ENCODE results near the gene FSTL4. TPM values are rescaled to one million over a fixed set of nuclear protein-coding genes. Genes with fewer than 3 reads are reported as not detected.
"Not testable (repeated sequence)": the region's sequence is repeated elsewhere in the genome, so short reads cannot be mapped to it uniquely, and the experiment has no call there.

Gene FSTL4
- total RNA-seq, 1 experiment from 2014 or later: 2.7 TPM

DNA sequence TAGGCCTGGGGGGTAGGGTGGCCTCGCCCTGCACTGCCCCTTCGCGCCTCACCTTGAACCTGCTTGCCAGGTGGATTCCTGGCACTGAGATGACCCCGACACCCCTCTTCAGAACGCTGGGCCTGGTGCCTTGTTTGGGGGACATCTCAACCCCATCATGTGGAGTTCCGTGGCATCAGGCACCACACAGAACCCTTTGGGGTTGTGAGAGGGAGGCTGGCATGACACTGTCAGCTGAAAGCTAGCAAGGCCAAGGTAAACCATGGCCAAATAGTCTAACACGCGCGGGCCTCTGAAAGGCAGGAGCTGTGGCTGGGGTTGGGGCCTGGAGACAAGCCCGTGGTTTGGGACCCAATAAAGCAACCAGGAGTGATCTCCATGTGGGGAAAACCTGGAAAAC is 163.2 kb downstream of the FSTL4 start:
- no peaks in the 10 kb centered on the region for H3K27me3 ChIP-seq (replicated peaks; ENCODE audit: control insufficient read depth, insufficient read depth, low read length)
- no peak overlapping the region for H3K4me3 Mint-ChIP-seq (ENCODE audit: unreplicated experiment)
- no peak overlapping the region for H3K27ac Mint-ChIP-seq (ENCODE audit: unreplicated experiment)
- ChIA-PET CTCF (no interaction called here), POLR2A (no interaction called here)
- no peaks in the 10 kb centered on the region for H3K9me3 Mint-ChIP-seq (ENCODE audit: unreplicated experiment)
- peaks cover 4% of the 10 kb centered on the region for H3K27me3 Mint-ChIP-seq (ENCODE audit: insufficient read depth, unreplicated experiment)
- no peaks in the 10 kb centered on the region for H3K4me1 Mint-ChIP-seq (ENCODE audit: low read depth, unreplicated experiment)
- intact Hi-C loops (cut with micrococcal nuclease; ENCODE audit: unreplicated experiment): no loop called here
- no peaks in the 10 kb centered on the region for H3K36me3 Mint-ChIP-seq (ENCODE audit: insufficient read depth, unreplicated experiment)
- TF ChIP-seq, protein P1, sequence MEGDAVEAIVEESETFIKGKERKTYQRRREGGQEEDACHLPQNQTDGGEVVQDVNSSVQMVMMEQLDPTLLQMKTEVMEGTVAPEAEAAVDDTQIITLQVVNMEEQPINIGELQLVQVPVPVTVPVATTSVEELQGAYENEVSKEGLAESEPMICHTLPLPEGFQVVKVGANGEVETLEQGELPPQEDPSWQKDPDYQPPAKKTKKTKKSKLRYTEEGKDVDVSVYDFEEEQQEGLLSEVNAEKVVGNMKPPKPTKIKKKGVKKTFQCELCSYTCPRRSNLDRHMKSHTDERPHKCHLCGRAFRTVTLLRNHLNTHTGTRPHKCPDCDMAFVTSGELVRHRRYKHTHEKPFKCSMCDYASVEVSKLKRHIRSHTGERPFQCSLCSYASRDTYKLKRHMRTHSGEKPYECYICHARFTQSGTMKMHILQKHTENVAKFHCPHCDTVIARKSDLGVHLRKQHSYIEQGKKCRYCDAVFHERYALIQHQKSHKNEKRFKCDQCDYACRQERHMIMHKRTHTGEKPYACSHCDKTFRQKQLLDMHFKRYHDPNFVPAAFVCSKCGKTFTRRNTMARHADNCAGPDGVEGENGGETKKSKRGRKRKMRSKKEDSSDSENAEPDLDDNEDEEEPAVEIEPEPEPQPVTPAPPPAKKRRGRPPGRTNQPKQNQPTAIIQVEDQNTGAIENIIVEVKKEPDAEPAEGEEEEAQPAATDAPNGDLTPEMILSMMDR (IDR thresholded peaks at IDR 0.05; ENCODE audit: insufficient read depth in 1 of 2, low read depth in 1 of 2, low read length in 1 of 2, severe bottlenecking in 1 of 2, unreplicated experiment in 1 of 2): no peak
- no peak for DNase-seq
- H3K4me1 ChIP-seq: no peaks in the 10 kb centered on the region
- no peaks in the 10 kb centered on the region for H3K36me3 ChIP-seq (ENCODE audit: control insufficient read depth, insufficient read depth, low read length)
- H3K4me3 ChIP-seq (ENCODE audit: low read depth, low read length): no peak overlapping the region
- no peaks in the 10 kb centered on the region for H3K9me3 ChIP-seq
- no TSS peak for BruUV-seq (replicated peaks)

DNA sequence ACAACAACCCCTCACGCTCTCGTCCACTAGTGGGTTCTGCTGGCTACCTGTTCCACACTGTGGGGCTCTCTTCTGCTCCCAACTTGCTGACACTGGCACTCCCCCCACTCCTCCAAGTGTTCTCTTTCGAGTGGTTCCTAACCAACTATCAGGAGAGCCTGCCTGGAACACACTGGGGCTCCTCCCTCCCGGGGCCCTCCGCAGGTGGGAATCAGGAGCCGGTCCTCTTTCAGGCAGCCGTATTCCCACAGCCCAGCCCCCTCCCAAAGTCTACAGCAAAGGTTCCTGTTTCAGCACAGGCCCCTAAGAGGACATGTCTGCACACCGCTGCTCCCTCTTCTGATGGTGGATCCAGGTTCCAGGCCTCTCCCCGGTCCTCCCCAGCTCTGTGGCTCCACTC is 165.9 kb downstream of the FSTL4 start:
- H3K36me3 ChIP-seq (ENCODE audit: control insufficient read depth, insufficient read depth, low read length): no peaks in the 10 kb centered on the region
- Mint-ChIP-seq H3K9me3 (ENCODE audit: unreplicated experiment) (no peaks in the 10 kb centered on the region), H3K4me1 (ENCODE audit: low read depth, unreplicated experiment) (no peaks in the 10 kb centered on the region), H3K27me3 (ENCODE audit: insufficient read depth, unreplicated experiment) (peaks cover 4% of the 10 kb centered on the region), H3K27ac (ENCODE audit: unreplicated experiment) (no peak overlapping the region), H3K4me3 (ENCODE audit: unreplicated experiment) (no peak overlapping the region), H3K36me3 (ENCODE audit: insufficient read depth, unreplicated experiment) (no peaks in the 10 kb centered on the region)
- H3K27me3 ChIP-seq (replicated peaks; ENCODE audit: control insufficient read depth, insufficient read depth, low read length): no peaks in the 10 kb centered on the region; the same call in 1 of the 2 replicates
- peak in 1 of 2 experiments; percentile 25 for DNase-seq
- ChIA-PET POLR2A (no interaction called here), CTCF (no interaction called here)
- no peaks in the 10 kb centered on the region for H3K4me1 ChIP-seq
- no peak overlapping the region for H3K4me3 ChIP-seq (ENCODE audit: low read depth, low read length)
- intact Hi-C loops (cut with micrococcal nuclease; ENCODE audit: unreplicated experiment): no loop called here
- TF ChIP-seq, protein P1 (IDR thresholded peaks at IDR 0.05; ENCODE audit: insufficient read depth in 1 of 2, low read depth in 1 of 2, low read length in 1 of 2, severe bottlenecking in 1 of 2, unreplicated experiment in 1 of 2): no peak
- no peaks in the 10 kb centered on the region for H3K9me3 ChIP-seq
- no TSS peak for BruUV-seq (replicated peaks)

DNA sequence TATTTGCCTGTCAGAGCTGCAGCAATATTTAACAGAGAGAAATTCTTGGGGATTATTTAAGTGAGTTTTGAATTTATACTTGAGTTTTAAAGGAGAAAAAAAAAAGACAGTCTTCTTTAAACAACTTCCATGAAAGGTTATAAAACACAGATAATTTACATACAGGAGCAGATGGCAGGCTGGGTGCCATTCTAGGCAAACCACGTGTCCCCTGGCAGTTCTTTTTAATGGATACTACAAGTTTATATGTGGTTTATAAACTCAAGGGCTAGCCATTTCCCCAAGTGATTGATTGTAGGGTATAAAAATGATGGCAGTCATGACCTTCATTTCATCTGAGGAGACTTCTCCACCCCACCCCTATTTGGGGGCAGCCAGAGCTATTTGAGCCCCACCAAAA is 166.6 kb downstream of the FSTL4 start:
- ChIA-PET CTCF (no interaction called here), POLR2A (no interaction called here)
- Histone ChIP-seq H3K4me1 (no peaks in the 10 kb centered on the region), H3K9me3 (no peaks in the 10 kb centered on the region), H3K27me3 (replicated peaks; ENCODE audit: control insufficient read depth, insufficient read depth, low read length) (no peaks in the 10 kb centered on the region; the same call in 1 of the 2 replicates), H3K4me3 (ENCODE audit: low read depth, low read length) (no peak overlapping the region), H3K36me3 (ENCODE audit: control insufficient read depth, insufficient read depth, low read length) (no peaks in the 10 kb centered on the region)
- DNase-seq: no peak
- intact Hi-C loops (cut with micrococcal nuclease; ENCODE audit: unreplicated experiment): no loop called here
- TF ChIP-seq, protein P1 (IDR thresholded peaks at IDR 0.05; ENCODE audit: insufficient read depth in 1 of 2, low read depth in 1 of 2, low read length in 1 of 2, severe bottlenecking in 1 of 2, unreplicated experiment in 1 of 2): no peak
- Mint-ChIP-seq H3K4me1 (ENCODE audit: low read depth, unreplicated experiment) (no peaks in the 10 kb centered on the region), H3K27ac (ENCODE audit: unreplicated experiment) (no peak overlapping the region), H3K27me3 (ENCODE audit: insufficient read depth, unreplicated experiment) (peaks cover 4% of the 10 kb centered on the region), H3K36me3 (ENCODE audit: insufficient read depth, unreplicated experiment) (no peaks in the 10 kb centered on the region), H3K4me3 (ENCODE audit: unreplicated experiment) (no peak overlapping the region), H3K9me3 (ENCODE audit: unreplicated experiment) (no peaks in the 10 kb centered on the region)
- BruUV-seq (replicated peaks): no TSS peak

DNA sequence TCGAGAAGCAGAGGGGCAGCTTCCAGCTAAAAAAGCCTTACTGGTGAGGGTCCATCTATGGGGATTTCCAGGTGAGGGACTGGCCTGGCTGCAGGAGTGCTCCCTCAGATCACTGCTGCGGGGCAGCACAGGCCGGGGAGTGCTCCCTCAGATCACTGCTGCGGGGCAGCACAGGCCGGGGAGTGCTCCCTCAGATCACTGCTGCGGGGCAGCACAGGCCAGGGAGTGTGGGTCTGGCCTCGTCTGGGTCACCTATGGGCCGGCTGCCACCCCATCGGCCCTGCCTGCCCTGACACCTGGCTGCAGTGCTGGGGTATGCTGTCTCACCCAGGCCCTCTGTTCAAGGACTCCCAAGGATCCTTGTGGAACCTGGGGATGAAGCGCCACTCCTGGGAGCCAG is 167.1 kb downstream of the FSTL4 start:
- H3K9me3 ChIP-seq; BruUV-seq (replicated peaks); H3K36me3 Mint-ChIP-seq (ENCODE audit: insufficient read depth, unreplicated experiment); H3K27ac Mint-ChIP-seq (ENCODE audit: unreplicated experiment); H3K27me3 Mint-ChIP-seq (ENCODE audit: insufficient read depth, unreplicated experiment); H3K27me3 ChIP-seq (replicated peaks; ENCODE audit: control insufficient read depth, insufficient read depth, low read length); H3K36me3 ChIP-seq (ENCODE audit: control insufficient read depth, insufficient read depth, low read length); POLR2A ChIA-PET; H3K4me1 ChIP-seq; H3K4me3 ChIP-seq (ENCODE audit: low read depth, low read length); H3K4me3 Mint-ChIP-seq (ENCODE audit: unreplicated experiment); H3K9me3 Mint-ChIP-seq (ENCODE audit: unreplicated experiment); intact Hi-C loops (cut with micrococcal nuclease; ENCODE audit: unreplicated experiment); H3K4me1 Mint-ChIP-seq (ENCODE audit: low read depth, unreplicated experiment); CTCF ChIA-PET: not testable (repeated sequence)
- DNase-seq: peak in 1 of 2 experiments; percentile 9
